Activated CD4-positive, alpha-beta T cell treated with anti-CD3 and anti-CD28 coated beads, Interleukin-2, Interleukin-6, amounts not matched to agents 100 ng/mL and 50 ng/mL, durations not matched to agents 16 hours and 8 hours (primary cell): Measurements from ENCODE around the gene IDUA.
"Not testable (repeated sequence)": the region's sequence is repeated elsewhere in the genome, so short reads cannot be mapped to it uniquely, and the experiment has no call there.

Experiments used
- DNase-seq: peaks from one replicate; pipeline ENCODE4 v3.0.0-alpha.2; 2020

IDUA gene

DNA sequence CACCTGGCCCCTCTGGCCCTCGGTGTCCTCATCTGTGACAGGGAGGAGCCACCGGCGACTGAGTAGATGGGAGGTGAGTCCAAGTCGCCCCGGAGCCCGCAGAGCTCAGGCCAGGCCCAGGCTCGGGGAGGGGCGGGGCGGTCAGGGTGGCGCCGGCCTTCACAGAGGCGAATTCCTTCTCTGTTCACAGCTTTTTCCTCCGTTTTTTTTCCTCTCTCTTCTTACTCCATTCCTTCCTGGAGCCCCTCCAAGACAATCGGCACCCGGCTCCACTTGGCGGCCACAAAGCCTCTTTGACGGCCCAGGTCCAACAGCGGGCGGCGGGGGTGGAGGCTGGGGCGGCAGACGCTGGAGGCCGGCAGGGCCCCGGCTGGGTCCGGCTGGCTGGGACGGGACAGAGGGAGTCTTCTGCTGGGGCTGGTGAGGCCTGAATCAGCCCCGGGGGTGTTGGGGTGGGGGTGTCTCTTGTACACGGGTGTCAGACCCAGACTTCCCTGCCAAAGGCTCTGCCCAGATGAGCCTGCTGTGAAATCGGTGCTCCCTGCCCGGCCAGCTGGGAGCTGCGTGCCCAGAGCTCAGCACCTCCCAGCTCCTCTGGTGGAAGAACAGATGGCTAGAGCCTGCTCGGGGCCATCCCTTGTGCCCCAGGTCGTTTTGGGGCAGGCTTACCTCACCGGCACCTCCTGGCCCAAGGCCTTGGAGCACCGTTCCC is 47.2 kb downstream of the IDUA start:
- no peak for DNase-seq

DNA sequence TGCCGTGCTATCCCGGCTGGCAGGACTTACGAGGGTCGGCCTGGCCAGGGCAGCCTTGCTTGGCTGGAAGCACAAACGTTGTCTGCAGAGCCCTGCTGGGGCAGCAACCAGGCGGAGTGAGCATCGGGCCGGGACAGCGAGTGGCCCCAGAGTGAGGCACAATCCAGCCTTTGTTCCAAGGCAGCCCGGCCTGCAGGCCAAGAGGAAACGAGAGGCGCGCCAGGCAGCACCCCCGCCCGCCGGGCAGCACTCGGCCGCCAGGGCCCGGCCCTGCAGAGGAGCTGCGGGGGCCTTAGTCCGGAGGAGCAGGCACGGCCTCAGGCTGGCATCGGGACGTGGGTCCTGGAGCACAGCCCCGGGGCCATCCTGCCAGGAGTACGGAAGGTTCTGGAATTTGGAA is 48.7 kb downstream of the IDUA start:
- no peak for DNase-seq

DNA sequence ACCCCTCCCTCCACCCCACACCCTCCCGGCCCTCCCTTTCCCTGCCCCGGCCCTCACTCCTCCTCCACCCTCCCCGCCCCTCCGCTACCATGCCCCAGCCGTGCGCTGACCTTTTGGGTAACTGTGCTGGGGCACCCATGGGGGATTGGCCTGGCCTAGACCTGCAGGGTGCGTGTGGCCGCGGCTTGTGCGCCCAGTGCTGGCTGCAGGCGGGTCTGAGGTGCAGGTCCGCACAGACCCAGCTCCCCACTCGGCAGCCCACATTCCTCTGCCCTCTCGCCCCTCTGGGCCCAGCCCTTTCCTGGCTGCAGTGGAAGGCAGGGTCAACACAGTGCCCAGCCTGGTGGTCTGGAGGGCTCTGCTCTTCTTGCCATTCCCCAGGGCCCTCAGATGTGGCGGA is 49.3 kb downstream of the IDUA start:
- DNase-seq: no peak

DNA sequence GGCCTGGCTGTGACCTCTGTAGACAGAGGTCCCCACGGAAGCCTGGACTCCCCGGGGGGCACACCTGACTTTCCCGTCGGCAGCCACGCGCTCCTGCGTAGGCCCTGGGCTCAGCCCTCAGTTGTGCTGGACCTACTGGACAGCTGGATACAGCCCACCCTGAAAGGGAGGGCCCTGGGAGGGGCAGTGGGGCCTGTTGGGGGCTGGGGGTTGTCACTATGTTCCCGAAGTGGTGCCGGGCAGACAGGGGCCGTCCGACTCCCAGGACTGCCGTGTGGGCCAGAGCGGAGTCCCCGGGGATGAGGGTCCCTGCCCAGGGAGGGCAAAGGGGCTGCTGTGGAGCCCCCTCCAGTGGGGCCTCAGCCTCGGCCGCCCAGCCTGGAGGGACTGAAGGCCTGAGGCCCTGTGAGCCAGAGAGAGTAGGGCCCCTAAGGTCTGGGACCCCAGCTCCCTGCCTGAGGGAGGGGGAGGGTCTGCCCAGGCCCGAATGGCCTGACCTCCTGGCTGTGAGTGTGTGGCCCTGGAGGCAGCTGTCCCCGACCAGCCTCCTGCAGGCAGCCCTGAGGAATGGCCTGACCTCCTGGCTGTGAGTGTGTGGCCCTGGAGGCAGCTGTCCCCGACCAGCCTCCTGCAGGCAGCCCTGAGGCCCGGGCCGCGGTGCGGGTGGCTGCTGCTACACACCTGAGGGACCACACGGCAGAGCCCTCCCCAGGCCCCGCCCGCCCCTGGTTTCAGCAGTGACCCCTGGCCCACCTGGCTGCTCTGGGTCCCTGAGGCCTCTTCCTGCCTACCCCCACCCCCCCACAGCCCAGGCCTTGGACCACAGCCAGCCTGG is 50.3 kb downstream of the IDUA start:
- DNase-seq: no peak

DNA sequence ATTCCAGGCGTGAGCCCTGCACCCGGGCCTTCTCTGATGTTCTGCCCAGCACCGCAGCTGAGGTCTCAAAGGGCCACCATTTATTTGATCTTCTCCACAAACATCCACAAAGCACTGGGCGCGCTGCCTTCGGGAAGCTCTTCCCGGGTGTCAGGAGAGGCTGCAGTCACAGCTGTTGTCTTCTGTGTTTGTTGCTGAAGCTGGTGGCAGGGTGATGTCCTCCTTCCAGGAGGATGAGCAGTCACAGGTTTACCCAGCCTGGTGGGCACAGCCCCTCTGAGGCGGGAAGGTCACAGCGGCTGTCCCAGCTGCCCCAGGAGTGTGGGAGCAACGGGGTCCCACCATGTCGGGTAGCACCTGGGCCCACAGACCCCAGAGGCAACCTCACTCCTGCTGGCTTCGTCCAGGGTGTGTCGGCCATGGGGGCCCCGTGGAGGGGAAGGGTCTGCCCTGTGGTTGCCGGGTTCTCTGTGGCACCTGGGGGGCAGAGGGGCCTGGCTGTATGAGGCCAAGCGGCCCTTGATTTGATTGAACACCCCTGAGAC is 52.2 kb downstream of the IDUA start:
- DNase-seq: no peak

DNA sequence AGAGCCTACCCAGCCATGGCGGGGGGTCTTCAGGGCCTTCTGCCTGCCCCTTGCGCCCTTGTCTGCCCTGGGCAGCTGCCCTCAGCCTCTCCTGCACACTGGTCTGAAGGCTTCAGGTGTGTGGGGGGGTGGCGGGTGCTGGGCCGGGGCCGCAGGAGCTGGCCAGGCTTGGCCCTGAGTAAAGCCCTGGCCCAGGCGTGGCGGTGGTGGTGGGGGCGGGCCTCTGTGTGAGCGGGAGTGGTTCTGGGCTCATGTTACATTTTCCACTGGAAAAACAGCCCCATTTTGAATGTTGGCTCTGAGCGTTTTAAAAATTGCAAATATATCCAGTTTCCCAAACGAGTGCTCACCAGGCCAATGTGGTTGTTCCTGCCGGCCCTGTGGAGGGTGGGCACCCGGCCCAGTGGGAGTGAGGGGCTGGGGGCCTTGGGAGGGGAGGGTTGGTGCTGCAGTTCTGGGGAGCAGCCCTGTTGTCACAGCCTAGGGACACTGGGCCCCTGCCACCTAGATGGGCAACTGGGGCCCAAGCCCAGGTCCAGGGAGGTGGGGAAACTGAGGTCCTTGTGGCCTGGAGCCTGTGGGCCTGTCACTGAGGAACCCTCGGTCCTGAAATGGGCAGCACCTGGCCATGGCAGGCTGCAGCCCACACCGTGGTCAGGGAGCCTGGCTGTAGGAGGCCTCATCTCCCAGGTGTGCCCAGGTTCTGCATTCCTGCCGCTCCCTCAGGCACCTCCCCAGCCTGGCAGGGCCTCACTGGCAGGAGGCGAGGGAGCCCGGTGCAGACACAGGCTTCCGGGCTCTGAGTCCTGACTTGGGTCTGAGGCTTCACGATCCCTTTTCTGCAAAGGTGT is 52.9 kb downstream of the IDUA start:
- no peak for DNase-seq

DNA sequence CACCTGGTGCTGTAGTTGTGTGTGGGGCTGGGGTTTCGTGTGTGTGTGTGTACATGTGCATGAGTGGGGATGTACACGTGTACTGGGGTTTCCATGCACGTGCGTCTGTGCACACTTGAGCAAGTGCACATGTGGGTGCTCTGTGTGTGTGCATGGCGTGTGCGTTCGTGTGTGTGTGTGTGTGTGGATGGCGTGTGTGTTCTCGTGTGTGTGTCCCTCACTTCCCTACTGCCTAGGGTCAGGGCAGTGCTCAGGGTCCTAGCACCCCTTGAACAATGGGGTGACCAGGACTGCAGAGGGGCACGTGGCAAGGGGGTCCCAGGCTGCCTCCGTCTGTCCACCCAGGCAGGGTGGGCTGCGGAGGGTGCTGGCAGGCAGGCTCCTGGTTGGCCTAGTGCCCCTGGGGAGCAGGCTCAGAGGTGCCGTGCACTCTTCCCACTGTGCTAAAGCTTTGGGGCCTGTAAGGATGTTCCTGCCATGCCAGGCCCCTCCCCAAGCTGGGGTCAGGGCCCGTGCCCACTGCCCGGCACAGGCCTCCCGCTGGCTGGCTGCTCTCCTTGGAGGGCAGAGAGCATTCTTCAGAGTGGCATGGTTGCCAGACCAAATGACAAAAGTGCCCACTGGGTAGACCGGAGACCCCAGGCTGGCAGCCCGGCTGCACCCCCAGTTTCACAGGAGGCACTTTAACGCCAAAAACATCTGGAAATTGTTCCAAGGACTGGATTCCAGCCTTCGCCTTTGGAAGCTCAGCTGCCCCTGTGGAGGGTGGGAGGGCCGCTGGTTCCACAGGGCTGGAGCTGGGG is 53.7 kb downstream of the IDUA start:
- DNase-seq: no peak

DNA sequence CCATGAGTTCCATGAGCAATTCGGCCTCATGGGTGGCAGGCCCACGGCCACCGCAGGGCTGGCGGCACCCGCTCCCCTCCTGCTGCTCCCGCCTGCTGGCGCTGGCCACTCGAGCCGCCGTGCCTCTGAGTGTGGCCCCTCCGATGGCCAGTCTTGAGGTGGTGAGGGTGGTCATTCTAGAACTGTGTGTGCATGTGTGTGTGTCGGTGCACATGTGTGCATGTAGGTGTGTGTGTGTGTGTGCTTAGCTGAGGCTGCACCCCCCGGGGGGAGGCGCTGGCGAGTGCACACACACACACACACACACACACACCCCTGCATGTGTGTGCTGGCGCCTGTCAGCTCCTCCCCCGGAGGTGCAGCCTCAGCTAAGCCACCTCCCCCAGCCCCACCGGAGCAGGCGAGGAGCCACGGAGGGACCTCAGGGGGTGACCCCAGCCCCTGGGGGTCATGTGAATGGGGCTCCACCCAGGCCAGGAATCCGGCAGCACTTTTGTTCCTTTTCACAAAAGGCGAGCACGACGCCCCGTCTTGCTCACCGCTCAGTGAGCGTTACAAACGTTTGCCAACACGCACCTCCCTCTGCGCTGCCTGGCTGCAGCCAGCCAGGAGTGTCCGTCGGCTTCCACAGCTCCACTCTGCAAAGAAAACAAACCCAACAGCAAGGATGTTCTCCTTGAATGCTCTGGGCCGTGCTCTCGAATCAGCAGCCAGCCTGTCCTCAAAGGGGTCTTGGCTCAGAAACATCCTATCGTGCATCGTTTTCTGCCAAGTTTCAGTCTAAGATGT is 54.5 kb downstream of the IDUA start:
- DNase-seq: no peak

DNA sequence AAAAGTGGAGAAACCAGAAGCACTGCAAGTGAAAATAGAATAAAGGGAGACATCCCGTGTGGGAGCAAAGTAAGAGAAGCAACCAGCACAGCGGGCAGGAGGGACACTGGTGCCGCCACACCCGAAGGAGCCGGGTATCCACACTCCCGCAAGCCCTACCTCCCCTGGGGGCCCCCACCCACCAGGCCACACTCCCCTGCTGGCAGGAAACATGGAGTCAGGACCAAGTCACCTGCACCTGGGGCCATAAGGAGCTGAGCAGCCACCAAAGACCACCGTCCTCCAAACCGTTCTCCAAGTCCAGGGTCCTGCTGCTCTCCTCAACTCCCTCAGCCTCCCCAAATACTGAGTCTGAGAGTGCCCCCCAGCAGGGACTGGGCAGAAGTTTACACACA is 55.1 kb downstream of the IDUA start:
- no peak for DNase-seq

DNA sequence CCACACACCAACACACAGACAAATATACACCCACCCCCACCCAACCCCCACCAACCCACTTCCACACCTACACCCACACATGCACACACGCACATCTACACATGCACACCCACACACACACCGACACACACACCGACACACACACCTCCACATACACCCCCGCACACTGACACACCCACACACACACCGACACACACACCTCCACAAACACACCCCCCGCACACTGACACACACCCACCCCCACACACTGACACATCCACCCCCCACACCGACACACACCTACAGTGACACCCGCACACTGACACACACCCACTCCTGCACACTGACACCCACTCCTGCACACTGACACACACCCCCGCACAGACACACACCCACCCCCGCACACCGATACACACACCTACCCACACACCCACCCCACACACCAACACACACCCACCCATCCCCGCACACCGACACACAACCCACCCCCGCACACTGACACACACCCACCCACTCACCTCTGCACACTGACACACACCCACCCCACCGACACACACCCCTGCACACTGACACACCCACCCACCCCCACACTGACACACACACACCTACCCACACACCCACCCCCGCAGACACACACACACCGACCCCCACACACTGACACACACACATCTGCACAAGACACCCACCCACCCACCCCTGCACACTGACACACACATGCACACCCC is 55.7 kb downstream of the IDUA start:
- no peak for DNase-seq

DNA sequence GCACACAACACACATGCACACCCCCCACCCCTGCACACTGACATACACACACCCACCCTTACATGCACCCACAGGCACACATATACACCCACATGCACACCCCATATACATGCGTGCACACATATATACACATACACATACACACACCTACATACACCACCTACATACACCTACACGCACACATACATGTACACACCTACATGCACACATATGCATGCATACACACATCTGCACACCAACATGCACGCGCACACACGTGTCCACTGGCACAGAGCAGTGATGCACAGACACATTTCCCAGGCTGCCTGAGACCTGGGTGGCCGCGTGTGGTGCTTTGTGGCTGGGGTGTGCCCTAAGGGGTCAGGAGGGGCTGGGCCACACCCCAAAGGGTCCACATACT is 56.3 kb downstream of the IDUA start:
- DNase-seq: no peak

DNA sequence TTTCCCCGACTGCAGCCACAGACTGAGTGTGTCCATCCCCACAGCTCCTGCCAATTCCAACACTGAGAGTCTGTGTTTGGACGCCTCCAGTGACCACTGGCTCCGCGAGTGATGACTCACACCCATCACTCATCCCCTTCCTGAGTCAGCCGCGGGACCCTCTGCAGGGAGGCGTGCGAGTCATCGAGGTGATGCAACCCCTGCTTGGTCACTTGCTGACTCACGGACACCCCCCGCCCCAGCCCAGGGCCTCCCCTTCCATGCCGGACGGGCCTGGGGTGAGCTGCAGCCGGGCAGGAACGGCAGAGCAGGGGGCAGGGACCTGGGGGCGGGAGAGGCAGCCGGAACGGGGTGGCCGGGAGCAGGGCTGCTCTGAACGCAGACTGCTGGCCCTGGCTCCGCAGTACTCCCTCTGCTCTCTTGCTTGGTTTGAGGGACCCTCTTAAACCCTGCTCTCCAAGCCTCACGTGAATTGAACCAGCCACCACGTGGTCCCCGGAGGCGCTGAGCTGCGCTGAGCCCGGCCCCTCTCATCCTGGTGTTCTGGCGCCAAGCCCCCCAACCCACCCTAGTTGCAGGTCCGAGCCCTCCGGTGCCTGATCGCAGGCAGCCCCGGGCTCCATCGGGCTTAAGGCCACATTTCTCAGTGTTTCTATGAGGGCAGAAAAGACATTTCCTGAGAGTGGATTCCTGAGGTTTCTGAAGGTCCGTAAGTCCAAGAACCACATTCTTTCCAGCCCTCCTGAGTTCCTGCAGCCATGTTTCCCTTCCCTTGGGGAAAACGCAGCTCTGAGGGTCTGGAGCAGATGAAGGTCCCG is 57.0 kb downstream of the IDUA start:
- peak; percentile 36 for DNase-seq

DNA sequence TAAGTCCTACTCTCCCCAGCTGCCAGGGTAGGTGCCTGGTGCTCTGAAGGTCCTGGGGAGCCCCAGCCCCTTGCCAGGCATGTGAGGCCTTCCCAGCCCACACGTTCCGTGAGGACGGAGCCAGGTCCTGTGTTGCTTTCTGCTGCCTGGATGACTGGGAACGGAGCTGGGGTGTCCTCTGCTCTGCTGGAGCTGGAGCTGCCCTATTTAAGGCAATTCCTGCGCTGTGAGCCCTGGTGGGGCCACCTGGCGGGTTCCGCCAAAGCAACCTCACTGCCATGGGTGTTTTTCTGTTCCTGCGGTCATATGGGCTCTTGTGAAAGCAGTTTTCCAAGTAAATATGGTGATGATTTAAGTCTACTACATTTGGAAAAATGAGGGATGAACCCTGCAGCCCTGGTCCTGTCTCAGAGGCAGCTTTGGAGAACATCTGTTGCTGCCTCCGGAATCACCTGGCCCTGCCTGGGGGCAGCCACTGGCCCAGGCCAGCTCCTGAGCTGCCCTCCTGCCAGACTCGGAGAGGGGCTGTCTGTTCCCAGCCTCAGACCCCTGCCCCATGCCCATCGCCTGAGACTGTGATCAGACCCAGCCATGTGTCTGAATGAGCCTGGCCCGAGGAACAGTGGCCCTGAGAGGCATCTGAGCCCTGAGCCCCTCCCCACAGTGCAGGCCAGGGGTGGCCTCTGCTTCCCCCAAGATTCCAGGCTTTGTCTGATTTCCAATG is 57.8 kb downstream of the IDUA start:
- no peak for DNase-seq

DNA sequence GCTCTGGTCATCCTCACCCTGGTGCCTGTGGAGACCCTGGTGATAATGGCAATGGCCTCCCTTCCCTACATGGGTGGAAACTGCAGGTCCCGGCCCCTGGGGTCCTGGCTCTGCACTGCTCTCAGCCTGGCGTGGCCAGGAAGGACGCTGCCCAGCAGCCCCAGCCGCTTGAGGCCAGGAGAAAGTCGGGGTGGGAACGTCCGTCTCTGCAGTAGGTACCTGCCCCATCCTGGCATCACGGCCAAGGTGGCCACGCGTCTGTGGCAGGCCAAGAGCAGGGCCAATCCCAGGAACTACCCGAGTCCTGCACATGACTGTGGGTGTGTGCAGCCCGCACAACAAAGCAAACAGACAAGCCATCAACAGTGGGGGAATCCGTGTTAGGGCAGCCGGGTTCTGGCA is 58.4 kb downstream of the IDUA start:
- no peak for DNase-seq

DNA sequence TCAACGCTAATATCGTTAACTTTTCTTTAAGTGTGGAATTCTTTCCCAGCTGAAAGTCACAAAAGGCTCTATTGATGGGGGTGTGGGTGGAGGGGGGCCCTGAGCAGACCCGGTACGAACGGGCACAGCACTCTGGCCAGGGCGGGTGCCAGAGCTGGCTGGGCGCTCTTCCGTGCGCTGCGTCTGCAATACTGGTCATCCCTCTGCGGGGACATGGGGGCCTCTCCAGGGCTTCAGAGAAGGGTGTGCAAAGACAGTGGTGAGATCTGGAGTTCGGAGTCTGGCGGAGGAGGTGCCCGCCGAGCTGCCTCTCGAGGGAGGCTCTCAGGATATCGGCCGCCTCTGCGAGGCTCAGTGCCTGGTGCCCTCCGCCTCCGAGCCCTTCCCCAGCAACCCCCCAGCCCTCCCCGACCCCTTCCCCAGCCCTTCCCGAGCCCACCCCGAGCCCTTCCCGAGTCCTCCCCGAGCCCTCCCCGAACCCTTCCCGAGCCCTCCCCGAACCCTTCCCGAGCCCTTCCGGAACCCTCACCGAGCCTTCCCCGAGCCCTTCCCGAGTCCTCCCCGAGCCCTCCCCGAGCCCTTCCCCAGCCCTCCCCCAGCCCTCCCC is 58.9 kb downstream of the IDUA start:
- DNase-seq: no peak

DNA sequence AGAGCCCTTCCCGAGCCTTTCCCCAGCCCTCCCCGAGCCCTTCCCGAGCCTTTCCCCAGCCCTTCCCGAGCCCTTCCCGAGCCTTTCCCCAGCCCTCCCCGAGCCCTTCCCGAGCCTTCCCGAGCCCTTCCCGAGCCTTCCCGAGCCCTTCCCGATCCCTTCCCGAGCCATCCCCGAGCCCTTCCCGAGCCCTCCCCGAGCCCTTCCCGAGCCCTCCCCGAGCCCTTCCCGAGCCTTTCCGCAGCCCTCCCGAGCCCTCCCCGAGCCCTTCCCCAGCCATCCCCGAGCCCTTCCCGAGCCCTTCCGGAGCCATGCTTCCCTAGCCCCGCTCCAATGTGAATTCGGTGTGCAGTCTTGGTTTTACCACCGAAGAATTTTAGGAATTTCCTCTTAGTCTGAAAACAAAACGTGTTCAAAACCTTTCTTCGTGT is 59.8 kb downstream of the IDUA start:
- not testable (repeated sequence) for DNase-seq

DNA sequence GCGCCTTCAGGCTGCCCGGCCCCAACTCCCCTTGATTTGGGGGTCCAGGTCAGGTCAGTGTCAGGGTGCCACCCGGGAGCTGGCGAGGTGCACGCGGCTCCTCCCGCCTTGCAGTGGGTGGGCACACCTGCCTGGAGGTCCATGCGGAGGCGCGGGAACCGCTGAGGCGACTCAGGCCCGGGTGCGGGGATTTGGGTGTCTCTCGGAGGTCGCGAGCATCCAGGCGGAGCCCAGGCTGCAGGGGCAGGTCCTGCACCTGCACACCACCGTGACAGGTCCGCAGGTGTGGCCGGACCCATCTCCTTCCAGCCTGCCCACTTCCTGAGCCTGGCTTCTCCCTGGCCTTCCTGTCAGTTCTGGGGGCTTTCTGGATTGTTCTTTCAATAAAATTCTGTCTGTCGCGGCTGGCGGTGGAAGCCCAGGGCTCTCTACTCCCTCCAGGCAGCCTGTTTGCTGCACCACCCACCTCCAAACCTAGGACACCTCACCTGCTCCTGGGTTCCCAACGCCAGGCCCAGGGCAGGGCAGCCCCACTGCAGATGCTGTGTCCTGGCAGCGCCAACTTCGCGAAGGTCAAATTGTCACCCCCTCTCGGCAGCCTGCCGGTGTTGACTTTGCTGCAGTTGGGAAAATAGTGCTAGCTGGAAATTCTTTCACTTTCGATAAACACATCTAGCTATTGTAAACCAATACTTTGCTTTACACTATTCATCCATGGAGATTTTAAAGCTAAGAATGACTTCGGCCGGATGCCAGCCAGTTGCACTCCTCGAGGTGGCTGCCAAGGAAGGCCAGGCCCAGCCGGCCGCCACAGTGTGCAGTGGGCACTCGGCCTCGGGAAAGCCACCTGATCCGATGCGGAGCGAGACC is 60.5 kb downstream of the IDUA start:
- no peak for DNase-seq
